ENCODE results near the gene ZNF253.

GRCh38 chr19:19900729-19901444, 35.2 kb downstream of the ZNF253 start, which contains the start of gene ZNF93:
- no peak for TF ChIP-seq CTCF (IDR thresholded peaks at IDR 0.05)
- no peak for TF ChIP-seq FOSL2 (IDR thresholded peaks at IDR 0.05)
- TF ChIP-seq FOSL2 (CRISPR knock-in tag; IDR thresholded peaks at IDR 0.05) = no peak
- TF ChIP-seq POLR2A (IDR thresholded peaks at IDR 0.05; ENCODE audit: low read length) = no peak
- no peak for TF ChIP-seq MAX (IDR thresholded peaks at IDR 0.05)
- TF ChIP-seq ELK1 (IDR thresholded peaks at IDR 0.05; ENCODE audit: low read depth, low read length) = no peak
- no peak for TF ChIP-seq KDM1A (IDR thresholded peaks at IDR 0.05; ENCODE audit: low read depth)
- no peak for TF ChIP-seq RNF2 (IDR thresholded peaks at IDR 0.05; ENCODE audit: borderline replicate concordance, low read depth)
- TF ChIP-seq EP300 (IDR thresholded peaks at IDR 0.05) = no peak
- TF ChIP-seq ESRRA (IDR thresholded peaks at IDR 0.05; ENCODE audit: borderline replicate concordance, low read length) = no peak
- no peak for TF ChIP-seq HMGXB4 (CRISPR knock-in tag; IDR thresholded peaks at IDR 0.05; ENCODE audit: borderline replicate concordance)
- no peak for TF ChIP-seq MAFK (IDR thresholded peaks at IDR 0.05; ENCODE audit: partially characterized antibody)

All from A549 (cell line).